WTC11 (cell line): ENCODE data around the gene RILP.

ENCODE experiments used
- ATF1 ChIP-seq: sonication (generic); formaldehyde crosslinking; IDR thresholded peaks from 2 replicates; pipeline ENCODE4 v1.8.1; 2023; ENCODE audit warnings: mild to moderate bottlenecking, moderate library complexity, missing genetic modification reagents
- ELF4 ChIP-seq: sonication (generic); formaldehyde crosslinking; IDR thresholded peaks from 2 replicates; pipeline ENCODE4 v1.8.1; 2022; ENCODE audit warnings: low read depth, mild to moderate bottlenecking, moderate library complexity, missing genetic modification reagents
- FOXJ3 ChIP-seq: sonication (generic); formaldehyde crosslinking; IDR thresholded peaks from 2 replicates; pipeline ENCODE4 v1.9.0; 2021; ENCODE audit warnings: missing genetic modification reagents, mild to moderate bottlenecking, borderline replicate concordance
- FOXP4 ChIP-seq: sonication (generic); formaldehyde crosslinking; IDR thresholded peaks from 2 replicates; pipeline ENCODE4 v1.8.0; 2022; ENCODE audit warnings: mild to moderate bottlenecking, missing genetic modification reagents
- MAX ChIP-seq: sonication (generic); formaldehyde crosslinking; IDR thresholded peaks from 2 replicates; pipeline ENCODE4 v1.8.0; 2022; ENCODE audit warnings: mild to moderate bottlenecking, missing genetic modification reagents
- NFYB ChIP-seq: sonication (generic); formaldehyde crosslinking; conservative IDR thresholded peaks from 2 replicates; pipeline ENCODE4 v1.8.0; 2022; ENCODE audit warnings: low read depth, missing genetic modification reagents
- PRRX2 ChIP-seq: fragments of 250-450 bp; sonication (Bioruptor Pico); IDR thresholded peaks from 2 replicates; pipeline ENCODE4 v1.8.0; 2021; ENCODE audit warnings: mild to moderate bottlenecking
- TP53 ChIP-seq: sonication (generic); formaldehyde crosslinking; IDR thresholded peaks from 2 replicates; pipeline ENCODE4 v1.8.1; 2023; ENCODE audit warnings: mild to moderate bottlenecking, missing genetic modification reagents
- ZNF423 ChIP-seq: fragments of 250-450 bp; sonication (Bioruptor Pico); IDR thresholded peaks from 2 replicates; pipeline ENCODE4 v2.1.2; 2022; ENCODE audit warnings: mild to moderate bottlenecking, moderate library complexity
- TF ChIP-seq, protein P1 (sequence below): fragments of 200-600 bp; IDR thresholded peaks from 2 replicates; pipeline ENCODE4 v1.8.0; 2022; ENCODE audit warnings: antibody characterized with exemption
- TF ChIP-seq, protein P2 (sequence below): sonication (generic); formaldehyde crosslinking; IDR thresholded peaks from 2 replicates; pipeline ENCODE4 v1.8.0; 2023; ENCODE audit warnings: mild to moderate bottlenecking, missing genetic modification reagents

DNA sequence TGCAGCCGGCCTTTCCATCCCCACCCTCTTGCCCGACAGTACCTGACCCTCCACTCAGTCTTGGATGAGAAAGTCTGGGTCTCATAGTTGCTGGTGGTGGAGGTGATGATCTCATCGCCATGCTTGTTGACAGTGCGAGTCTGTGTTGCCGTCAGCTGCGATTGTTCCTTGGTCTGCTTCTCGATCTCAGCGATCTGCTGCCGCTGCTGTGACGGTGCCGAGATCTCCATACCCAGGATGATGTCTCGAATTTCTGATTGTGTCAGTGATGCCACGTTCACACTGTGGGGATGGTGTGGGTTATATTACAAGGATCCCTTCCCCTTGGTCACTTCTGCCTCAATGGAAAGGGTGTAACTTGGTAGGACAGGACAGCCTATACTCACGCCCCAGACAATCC, 4.1 kb upstream of the RILP start:
- TF ChIP-seq ZNF423, result no peak
- no peak for TF ChIP-seq TP53 (CRISPR knock-in tag)
- no peak for TF ChIP-seq PRRX2 (CRISPR knock-in tag)
- TF ChIP-seq FOXJ3, result no peak
- no peak for TF ChIP-seq ATF1 (CRISPR knock-in tag)
- TF ChIP-seq, protein P1, sequence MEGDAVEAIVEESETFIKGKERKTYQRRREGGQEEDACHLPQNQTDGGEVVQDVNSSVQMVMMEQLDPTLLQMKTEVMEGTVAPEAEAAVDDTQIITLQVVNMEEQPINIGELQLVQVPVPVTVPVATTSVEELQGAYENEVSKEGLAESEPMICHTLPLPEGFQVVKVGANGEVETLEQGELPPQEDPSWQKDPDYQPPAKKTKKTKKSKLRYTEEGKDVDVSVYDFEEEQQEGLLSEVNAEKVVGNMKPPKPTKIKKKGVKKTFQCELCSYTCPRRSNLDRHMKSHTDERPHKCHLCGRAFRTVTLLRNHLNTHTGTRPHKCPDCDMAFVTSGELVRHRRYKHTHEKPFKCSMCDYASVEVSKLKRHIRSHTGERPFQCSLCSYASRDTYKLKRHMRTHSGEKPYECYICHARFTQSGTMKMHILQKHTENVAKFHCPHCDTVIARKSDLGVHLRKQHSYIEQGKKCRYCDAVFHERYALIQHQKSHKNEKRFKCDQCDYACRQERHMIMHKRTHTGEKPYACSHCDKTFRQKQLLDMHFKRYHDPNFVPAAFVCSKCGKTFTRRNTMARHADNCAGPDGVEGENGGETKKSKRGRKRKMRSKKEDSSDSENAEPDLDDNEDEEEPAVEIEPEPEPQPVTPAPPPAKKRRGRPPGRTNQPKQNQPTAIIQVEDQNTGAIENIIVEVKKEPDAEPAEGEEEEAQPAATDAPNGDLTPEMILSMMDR, result no peak
- TF ChIP-seq ELF4 (CRISPR knock-in tag), result no peak
- TF ChIP-seq NFYB (CRISPR knock-in tag), result no peak
- no peak for TF ChIP-seq FOXP4
- TF ChIP-seq, protein P2, sequence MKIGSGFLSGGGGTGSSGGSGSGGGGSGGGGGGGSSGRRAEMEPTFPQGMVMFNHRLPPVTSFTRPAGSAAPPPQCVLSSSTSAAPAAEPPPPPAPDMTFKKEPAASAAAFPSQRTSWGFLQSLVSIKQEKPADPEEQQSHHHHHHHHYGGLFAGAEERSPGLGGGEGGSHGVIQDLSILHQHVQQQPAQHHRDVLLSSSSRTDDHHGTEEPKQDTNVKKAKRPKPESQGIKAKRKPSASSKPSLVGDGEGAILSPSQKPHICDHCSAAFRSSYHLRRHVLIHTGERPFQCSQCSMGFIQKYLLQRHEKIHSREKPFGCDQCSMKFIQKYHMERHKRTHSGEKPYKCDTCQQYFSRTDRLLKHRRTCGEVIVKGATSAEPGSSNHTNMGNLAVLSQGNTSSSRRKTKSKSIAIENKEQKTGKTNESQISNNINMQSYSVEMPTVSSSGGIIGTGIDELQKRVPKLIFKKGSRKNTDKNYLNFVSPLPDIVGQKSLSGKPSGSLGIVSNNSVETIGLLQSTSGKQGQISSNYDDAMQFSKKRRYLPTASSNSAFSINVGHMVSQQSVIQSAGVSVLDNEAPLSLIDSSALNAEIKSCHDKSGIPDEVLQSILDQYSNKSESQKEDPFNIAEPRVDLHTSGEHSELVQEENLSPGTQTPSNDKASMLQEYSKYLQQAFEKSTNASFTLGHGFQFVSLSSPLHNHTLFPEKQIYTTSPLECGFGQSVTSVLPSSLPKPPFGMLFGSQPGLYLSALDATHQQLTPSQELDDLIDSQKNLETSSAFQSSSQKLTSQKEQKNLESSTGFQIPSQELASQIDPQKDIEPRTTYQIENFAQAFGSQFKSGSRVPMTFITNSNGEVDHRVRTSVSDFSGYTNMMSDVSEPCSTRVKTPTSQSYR (CRISPR knock-in tag), result no peak
- no peak for TF ChIP-seq MAX (CRISPR knock-in tag)
